ENCODE data around the gene VEGFA.

The VEGFA gene

GRCh38 chr6:43771858-43772680 is 2.1 kb downstream of the VEGFA start:
- no peak for DNase-seq (ENCODE audit: low read depth in 2 of 2, low spot score in 1 of 2)

- no peak for DNase-seq (ENCODE audit: low read depth in 2 of 2, low spot score in 1 of 2)
Measured at GRCh38 chr6:43772681-43773049, 2.7 kb downstream of the VEGFA start.

- no peak for DNase-seq (ENCODE audit: low read depth in 2 of 2, low spot score in 1 of 2)
Measured at GRCh38 chr6:43773050-43773979, 3.3 kb downstream of the VEGFA start.

- DNase-seq (ENCODE audit: low read depth in 2 of 2, low spot score in 1 of 2), result no peak
Measured at GRCh38 chr6:43773980-43774775, 4.2 kb downstream of the VEGFA start.

- DNase-seq (ENCODE audit: low read depth in 2 of 2, low spot score in 1 of 2), result peak in 1 of 2 donors; percentile 26
Measured at GRCh38 chr6:43774776-43775534, 4.9 kb downstream of the VEGFA start.

GRCh38 chr6:43775535-43775885 is 5.5 kb downstream of the VEGFA start:
- no peak for DNase-seq (ENCODE audit: low read depth in 2 of 2, low spot score in 1 of 2)

GRCh38 chr6:43776115-43776798 is 6.2 kb downstream of the VEGFA start:
- DNase-seq (ENCODE audit: low read depth in 2 of 2, low spot score in 1 of 2), result no peak

- no peak for DNase-seq (ENCODE audit: low read depth in 2 of 2, low spot score in 1 of 2)
Measured at GRCh38 chr6:43776799-43777776, 7.1 kb downstream of the VEGFA start.

- DNase-seq (ENCODE audit: low read depth in 2 of 2, low spot score in 1 of 2), result no peak
Measured at GRCh38 chr6:43778131-43778855, 8.3 kb downstream of the VEGFA start.

GRCh38 chr6:43778976-43779851 is 9.2 kb downstream of the VEGFA start:
- DNase-seq (ENCODE audit: low read depth in 2 of 2, low spot score in 1 of 2), result no peak

- DNase-seq (ENCODE audit: low read depth in 2 of 2, low spot score in 1 of 2), result no peak
Measured at GRCh38 chr6:43779852-43780236, 9.8 kb downstream of the VEGFA start.

GRCh38 chr6:43780293-43780692 is 10.3 kb downstream of the VEGFA start:
- DNase-seq (ENCODE audit: low read depth in 2 of 2, low spot score in 1 of 2), result no peak

GRCh38 chr6:43780941-43781928 is 11.2 kb downstream of the VEGFA start:
- no peak for DNase-seq (ENCODE audit: low read depth in 2 of 2, low spot score in 1 of 2)

GRCh38 chr6:43781941-43782704 is 12.1 kb downstream of the VEGFA start:
- no peak for DNase-seq (ENCODE audit: low read depth in 2 of 2, low spot score in 1 of 2)

- DNase-seq (ENCODE audit: low read depth in 2 of 2, low spot score in 1 of 2), result no peak
Measured at GRCh38 chr6:43782764-43783513, 12.9 kb downstream of the VEGFA start.
